K562 (cell line): ENCODE data around the gene SRGAP3. TPM values are rescaled to one million over a fixed set of nuclear protein-coding genes. Genes with fewer than 3 reads are reported as not detected.

ENCODE experiments used
- ATAC-seq: fragments of 200-7000 bp; cut with Tn5 transposase; 3 replicates; pipeline ENCODE4 v1.9.1; 2020; ENCODE audit warnings: moderate library complexity
- BruUV-seq: library from RNA; stranded (reverse); fragments of 400-500 nt; replicated peaks from 2 replicates; lab custom pipeline; 2021; lab: Mats Ljungman, UMichigan
- CTCF ChIA-PET: fragments of 300-600 bp; formaldehyde crosslinking; extraction: SDS; loops from one replicate; lab custom pipeline; 2021; ENCODE audit warnings: low intra/inter-chr PET ratio; lab: Yijun Ruan, JAX
- POLR2A ChIA-PET: fragments of 300-600, 350-650 bp; sonication (Branson Sonifier 250); formaldehyde crosslinking; extraction: SDS; loops from one replicate; lab custom pipeline; 2021; ENCODE audit warnings: antibody characterized with exemption, inconsistent platforms; lab: Yijun Ruan, JAX
- DNase-seq, 4 experiments: peaks; one replicate each; pipeline versions ENCODE4 v3.0.0 to v3.0.0-alpha.2; 2011 to 2018; ENCODE audit warnings: low spot score in 3 of 4, mixed read lengths in 3 of 4; ENCODE audit errors: extremely low read depth in 1 of 4
- FAIRE-seq: peaks from 2 replicates; lab custom pipeline; 2011; peaks lifted over from hg19 to GRCh38; lab: Jason Lieb, UNC
- H2AFZ ChIP-seq: 2 replicates; pipeline ENCODE4 v1.6.0; 2011; ENCODE audit warnings: low read depth, low read length, control low read depth, inconsistent platforms
- H3K27ac ChIP-seq: fragments of 200-600 bp; 3 replicates; pipeline ENCODE4 v1.8.0; 2011; ENCODE audit warnings: low read depth, mild to moderate bottlenecking, control low read depth, inconsistent platforms, low read length, moderate library complexity, mixed read lengths; ENCODE audit errors: extremely low read depth
- H3K27me3 ChIP-seq, 2 experiments: fragments of 300-600 bp in 1 of 2; 2 replicates in 1 of 2; 3 replicates in 1 of 2; pipeline versions ENCODE4 v1.6.0 to v1.8.0; 2011; ENCODE audit warnings: inconsistent platforms in 2 of 2, low read length in 2 of 2, mild to moderate bottlenecking in 1 of 2, mixed read lengths in 1 of 2, moderate library complexity in 1 of 2; ENCODE audit not compliant: control insufficient read depth in 2 of 2, insufficient read depth in 2 of 2
- H3K36me3 ChIP-seq: fragments of 300-600 bp; 3 replicates; pipeline ENCODE4 v1.8.0; 2011; ENCODE audit warnings: mild to moderate bottlenecking, low read length, inconsistent platforms; ENCODE audit not compliant: control insufficient read depth, insufficient read depth
- H3K4me1 ChIP-seq, 2 experiments: fragments of 200-600 bp in 1 of 2; replicated peaks in 1 of 2; 2 replicates in 1 of 2; 3 replicates in 1 of 2; pipeline versions ENCODE4 v1.5.1 to v1.8.0; 2011; ENCODE audit warnings: inconsistent platforms in 2 of 2, low read length in 2 of 2, mild to moderate bottlenecking in 1 of 2, mixed read lengths in 1 of 2, moderate library complexity in 1 of 2; ENCODE audit not compliant: control insufficient read depth in 2 of 2, insufficient read depth in 2 of 2
- H3K4me2 ChIP-seq: 2 replicates; pipeline ENCODE4 v1.6.1; 2011; ENCODE audit warnings: low read length, control low read depth, inconsistent platforms, mixed read lengths; ENCODE audit not compliant: insufficient read depth
- H3K4me3 ChIP-seq: fragments of 200-600 bp; sonication (generic), shearing (Covaris generic); 2 replicates; pipeline ENCODE4 v1.5.1; 2016; ENCODE audit warnings: control low read depth, inconsistent platforms
- H3K79me2 ChIP-seq: fragments of 200-600 bp; 3 replicates; pipeline ENCODE4 v1.8.0; 2011; ENCODE audit warnings: low read length, inconsistent platforms; ENCODE audit not compliant: control insufficient read depth, insufficient read depth
- H3K9ac ChIP-seq, 2 experiments: 2 replicates each; pipeline versions ENCODE4 v1.6.0 to v1.6.1; 2011; ENCODE audit warnings: low read depth in 2 of 2, low read length in 2 of 2, control low read depth in 1 of 2, inconsistent platforms in 1 of 2, mild to moderate bottlenecking in 1 of 2, mixed read lengths in 1 of 2; ENCODE audit not compliant: insufficient read depth in 1 of 2
- H3K9me1 ChIP-seq: one replicate; pipeline ENCODE4 v1.6.0; 2011; ENCODE audit warnings: inconsistent platforms, mild to moderate bottlenecking, low read length, moderate library complexity; ENCODE audit not compliant: control insufficient read depth, insufficient read depth
- H3K9me3 ChIP-seq: replicated peaks from 2 replicates; pipeline ENCODE4 v1.5.1; 2011; ENCODE audit warnings: low read depth, low read length, inconsistent platforms; ENCODE audit not compliant: control insufficient read depth, insufficient read depth
- H4K20me1 ChIP-seq: replicated peaks from 2 replicates; pipeline ENCODE4 v1.6.1; 2011; ENCODE audit warnings: low read length, inconsistent platforms, mixed read lengths; ENCODE audit not compliant: control insufficient read depth, insufficient read depth
- ATF3 ChIP-seq, 2 experiments: fragments of 450-650 bp in 1 of 2; sonication (generic) in 1 of 2; formaldehyde crosslinking in 1 of 2; IDR thresholded peaks in 1 of 2; conservative IDR thresholded peaks in 1 of 2; 2 replicates each; pipeline versions ENCODE4 v1.6.1 to v1.8.1; 2016 to 2023; ENCODE audit warnings: mild to moderate bottlenecking in 2 of 2, moderate library complexity in 2 of 2, inconsistent platforms in 1 of 2, missing genetic modification reagents in 1 of 2
- BRD9 ChIP-seq: fragments of 450-650 bp; IDR thresholded peaks from 2 replicates; pipeline ENCODE4 v1.6.1; 2018; ENCODE audit warnings: low read depth; ENCODE audit not compliant: partially characterized antibody
- BRF2 ChIP-seq: IDR thresholded peaks from 3 replicates; pipeline ENCODE4 v1.6.1; 2011; ENCODE audit warnings: borderline replicate concordance, mild to moderate bottlenecking; ENCODE audit not compliant: insufficient read length, insufficient read depth
- E2F6 ChIP-seq, 2 experiments: IDR thresholded peaks; 2 replicates each; pipeline ENCODE4 v1.6.1; 2011; ENCODE audit warnings: borderline replicate concordance in 1 of 2, control low read depth in 1 of 2, low read depth in 1 of 2, low read length in 1 of 2, mild to moderate bottlenecking in 1 of 2, mixed read lengths in 1 of 2, moderate library complexity in 1 of 2; ENCODE audit not compliant: insufficient read depth in 1 of 2, insufficient read length in 1 of 2, poor library complexity in 1 of 2, severe bottlenecking in 1 of 2; ENCODE audit errors: extremely low read depth in 1 of 2
- E2F8 ChIP-seq: fragments of 450-650 bp; IDR thresholded peaks from 2 replicates; pipeline ENCODE4 v1.7.1; 2018; ENCODE audit warnings: mild to moderate bottlenecking, low read depth; ENCODE audit not compliant: partially characterized antibody
- HDAC8 ChIP-seq: fragments of 450-650 bp; IDR thresholded peaks from 2 replicates; pipeline ENCODE4 v1.6.1; 2016; ENCODE audit warnings: mild to moderate bottlenecking, missing genetic modification characterization, moderate library complexity, missing compliant biosample characterization
- HEY1 ChIP-seq: fragments of 250-450 bp; sonication (Bioruptor Pico); IDR thresholded peaks from 2 replicates; pipeline ENCODE4 v1.5.0; 2020; ENCODE audit warnings: mild to moderate bottlenecking, moderate library complexity, borderline replicate concordance
- IRF1 ChIP-seq: sonication (generic); formaldehyde crosslinking; IDR thresholded peaks from 2 replicates; pipeline ENCODE4 v1.8.0; 2022; ENCODE audit warnings: missing genetic modification reagents, mild to moderate bottlenecking, borderline replicate concordance
- MCM2 ChIP-seq: fragments of 450-650 bp; IDR thresholded peaks from 2 replicates; pipeline ENCODE4 v1.6.1; 2017; ENCODE audit warnings: low read depth, mild to moderate bottlenecking
- RBM17 ChIP-seq: fragments of 200-400 bp; formaldehyde crosslinking; IDR thresholded peaks from 2 replicates; pipeline ENCODE4 v1.6.1; 2017; ENCODE audit warnings: low read depth, mild to moderate bottlenecking, low read length, borderline replicate concordance
- RFX5 ChIP-seq: IDR thresholded peaks from 2 replicates; pipeline ENCODE4 v1.6.1; 2011; ENCODE audit warnings: low read depth, mild to moderate bottlenecking, improper control_type of control experiment, low read length
- RFX7 ChIP-seq: fragments of 250-450 bp; sonication (Bioruptor Pico); IDR thresholded peaks from 2 replicates; pipeline ENCODE4 v1.5.1; 2021; ENCODE audit warnings: mild to moderate bottlenecking
- SREBF1 ChIP-seq: fragments of 150-350 bp; IDR thresholded peaks from 2 replicates; pipeline ENCODE4 v1.6.1; 2014; ENCODE audit warnings: antibody characterized with exemption, low read depth, low read length, borderline replicate concordance
- SRSF7 ChIP-seq: fragments of 200-400 bp; formaldehyde crosslinking; optimal IDR thresholded peaks from 2 replicates; pipeline ENCODE3; 2017; ENCODE audit warnings: mild to moderate bottlenecking, low read depth, low read length
- ZNF316 ChIP-seq: fragments of 450-650 bp; IDR thresholded peaks from 2 replicates; pipeline ENCODE4 v1.6.1; 2016
- WGBS: fragments of 100-300 bp; shearing (Covaris generic); methylation state at CpG from one replicate; pipeline ENCODE4 v1.1.6; 2016; ENCODE audit warnings: low coverage, mixed read lengths; ENCODE audit not compliant: insufficient coverage; ENCODE audit errors: missing lambda C conversion rate; 5-methylcytosine and 5-hydroxymethylcytosine counted together
- in situ Hi-C: fragments of 300-500 bp; cut with MboI; formaldehyde crosslinking; loops from 4 replicates; pipeline ENCODE4 v1.15.0; 2018; ENCODE audit warnings: inconsistent platforms, mixed read lengths
- intact Hi-C: fragments of 100-400 bp; cut with micrococcal nuclease; formaldehyde crosslinking; loops from 2 replicates; pipeline ENCODE4 v1.14.2; 2022
- polyA plus RNA-seq, 8 experiments: library from polyadenylated mRNA; depleted of rRNA in 4 of 8; stranded (reverse) in 5 of 8; unstranded in 3 of 8; fragments of >200 nt; fragmentation: Nextera tagmentation in 2 of 8; fragmentation: Illumina TruSeq in 1 of 8; extraction: Ambion mirVana in 2 of 8; extraction: Trizol in 1 of 8; gene quantifications; 2 replicates each; pipeline versions ENCODE4 v1.2.1 to v1.2.3, GENCODE V29; 2011 to 2014; ENCODE audit warnings: inconsistent platforms in 1 of 8, missing spikeins in 1 of 8
- total RNA-seq, 7 experiments: library from RNA; depleted of rRNA in 6 of 7; stranded (reverse); fragments of >200 nt in 6 of 7; fragmentation: Illumina TruSeq in 2 of 7; extraction: Trizol in 2 of 7; gene quantifications; 2 replicates each; pipeline versions ENCODE4 v1.2.1 to v1.2.3, GENCODE V29; 2011 to 2021; ENCODE audit warnings: low replicate concordance in 1 of 7

The SRGAP3 gene
- total and polyA plus RNA-seq, 9 of the 15 experiments (the other 6 are each of a cell fraction or from before 2014, with no cell fraction given) = 0.11 to 0.85 (median 0.35) TPM; not detected in 2

DNA sequence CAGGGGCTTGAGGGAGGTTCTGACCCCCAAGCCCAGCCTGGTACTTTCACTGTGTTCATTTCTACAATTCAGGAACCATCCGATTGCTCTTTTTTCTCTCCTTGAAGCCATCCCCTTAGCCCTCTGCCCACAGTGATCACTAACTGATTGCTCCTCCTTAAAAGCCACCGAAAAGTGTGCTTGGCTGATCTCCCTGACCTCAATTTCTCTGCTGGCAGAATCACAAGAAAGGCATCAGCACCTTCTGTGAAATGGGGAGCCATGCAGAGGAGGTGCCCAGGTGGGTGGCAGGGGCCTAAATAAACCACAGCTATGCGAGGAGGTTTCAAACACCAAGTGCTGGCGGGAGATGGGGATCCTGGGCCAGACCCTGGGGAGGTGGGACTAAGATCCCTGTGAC, 56.2 kb downstream of the SRGAP3 start:
- H3K9ac ChIP-seq = no peak overlapping the region
- no peaks in the 10 kb centered on the region for H3K4me1 ChIP-seq
- H3K9me1 ChIP-seq = no peaks in the 10 kb centered on the region
- FAIRE-seq (no peak), DNase-seq (no peak), ATAC-seq (no peak)
- BruUV-seq = no TSS peak
- no peaks in the 10 kb centered on the region for H3K36me3 ChIP-seq
- no peaks in the 10 kb centered on the region for H3K9me3 ChIP-seq
- H3K4me2 ChIP-seq = no peak overlapping the region
- 1% methylated on average over 4 of the region's 4 CpGs for WGBS
- CTCF ChIA-PET = no interaction called here
- peaks cover 9% of the 10 kb centered on the region; the same call in 1 of the 2 replicates for H4K20me1 ChIP-seq
- intact Hi-C loops = loop anchor here (1.0 kb wide), 1 partner anchor 23 kb away; no protein-coding TSS in a partner anchor
- no peak overlapping the region for H3K27ac ChIP-seq
- peaks cover 10 to 50% of the 10 kb centered on the region in 2 experiments for H3K27me3 ChIP-seq
- in situ Hi-C loops = no loop called here
- POLR2A ChIA-PET = interaction anchor here (0.6 kb wide), 1 partner anchor 68 kb away, joined by 3 read pairs; no protein-coding TSS in a partner anchor
- no peak overlapping the region for H2AFZ ChIP-seq
- H3K4me3 ChIP-seq = no peak overlapping the region
- H3K79me2 ChIP-seq = no peaks in the 10 kb centered on the region
- TF ChIP-seq E2F8 = no peak
- TF ChIP-seq HEY1 (CRISPR knock-in tag) = no peak
- TF ChIP-seq MCM2 = no peak
- TF ChIP-seq RFX7 = no peak
- TF ChIP-seq RBM17 = no peak
- TF ChIP-seq BRF2 = no peak
- no peak for TF ChIP-seq ATF3 (IDR thresholded peaks at IDR 0.05)
- no peak for TF ChIP-seq ATF3 (CRISPR knock-in tag; conservative IDR thresholded peaks at IDR 0.05)
- TF ChIP-seq SRSF7 = no peak
- TF ChIP-seq SREBF1 = no peak
- no peak for TF ChIP-seq HDAC8
- no peak for TF ChIP-seq IRF1 (CRISPR knock-in tag)
- TF ChIP-seq E2F6 (IDR thresholded peaks at IDR 0.05; ENCODE audit: borderline replicate concordance in 1 of 2, extremely low read depth in 1 of 2, insufficient read depth in 1 of 2, insufficient read length in 1 of 2, low read depth in 1 of 2, low read length in 1 of 2, poor library complexity in 1 of 2, severe bottlenecking in 1 of 2) = no peak
- TF ChIP-seq BRD9 = no peak
- TF ChIP-seq ZNF316 = no peak
- TF ChIP-seq RFX5 = no peak
